Measurements from ENCODE around the gene ZDHHC11.
"Not testable (repeated sequence)": the region's sequence is repeated elsewhere in the genome, so short reads cannot be mapped to it uniquely, and the experiment has no call there.

Gene ZDHHC11

DNA sequence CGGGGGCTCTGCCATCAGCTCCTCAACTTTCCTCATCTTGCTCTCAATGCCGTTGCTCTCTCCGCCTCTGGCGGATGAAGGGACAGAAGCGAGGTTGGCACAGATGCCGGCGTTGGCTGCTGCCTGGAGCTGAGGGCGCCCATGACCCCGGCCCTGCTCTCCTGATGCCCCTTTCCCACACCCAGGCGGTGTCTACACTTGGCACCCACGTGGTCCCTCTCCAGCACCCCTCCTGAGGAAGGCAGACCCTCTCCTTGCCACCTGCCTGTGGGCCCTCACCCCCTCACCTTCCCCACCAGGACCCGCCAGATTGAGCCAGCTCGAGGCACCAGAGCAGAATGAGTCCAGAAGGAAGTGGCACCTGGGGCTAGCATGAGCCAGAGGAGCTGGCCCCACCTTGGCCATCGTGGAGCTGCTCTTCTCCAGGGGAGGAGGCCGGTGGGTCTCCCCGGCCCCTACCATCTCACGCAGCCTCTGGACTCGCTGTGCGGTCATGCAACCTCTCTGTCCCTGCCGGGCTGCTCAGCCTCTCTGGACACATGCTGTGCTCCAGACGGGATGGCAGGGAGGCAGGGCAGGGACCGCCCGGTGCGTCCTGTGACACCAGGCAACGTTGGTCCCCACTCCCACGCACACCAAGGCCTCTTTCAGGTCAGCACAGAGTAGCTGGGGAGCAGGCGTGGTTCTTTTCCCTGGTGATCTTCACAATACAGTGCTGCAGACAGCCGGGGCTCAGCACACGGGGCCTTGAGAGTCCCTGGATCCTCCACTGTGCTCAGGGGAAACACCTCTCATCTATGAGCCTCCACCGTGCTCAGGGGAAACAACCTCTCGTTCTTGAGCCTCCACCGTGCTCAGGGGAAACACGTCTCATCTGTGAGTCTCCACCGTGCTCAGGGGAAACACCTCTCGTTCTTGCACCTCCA, 4.8 kb downstream of the ZDHHC11 start:
- FAIRE-seq; DNase-seq (ENCODE audit: insufficient read length, low spot score): not testable (repeated sequence)

- DNase-seq (ENCODE audit: insufficient read length, low spot score); FAIRE-seq: not testable (repeated sequence)
Observed at GRCh38 chr5:845031-845675, 5.6 kb downstream of the ZDHHC11 start.

DNA sequence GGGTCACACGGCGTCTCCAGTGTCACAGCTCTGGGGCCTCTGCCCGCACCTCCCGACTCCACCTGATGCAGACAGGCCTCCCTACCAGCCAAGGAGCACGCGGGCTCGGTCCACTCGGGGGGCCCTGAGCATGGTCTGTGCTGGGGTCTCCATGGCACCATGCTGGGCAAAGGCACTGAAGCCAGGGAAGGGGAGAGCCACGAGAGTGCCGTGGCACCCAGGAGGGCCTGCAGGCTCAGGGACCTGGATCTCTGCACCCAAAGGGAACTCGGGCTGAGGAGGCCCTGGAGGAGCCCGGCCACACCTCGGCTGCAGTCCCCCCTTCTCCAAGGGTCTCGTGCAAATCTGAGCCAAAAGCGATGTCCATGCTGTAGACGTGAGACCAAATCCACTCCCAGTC, 6.4 kb downstream of the ZDHHC11 start:
- DNase-seq (ENCODE audit: insufficient read length, low spot score); FAIRE-seq: not testable (repeated sequence)

- not testable (repeated sequence) for DNase-seq (ENCODE audit: insufficient read length, low spot score); FAIRE-seq
Observed at GRCh38 chr5:843926-844325, 6.9 kb downstream of the ZDHHC11 start.

GRCh38 chr5:843371-843770, 7.4 kb downstream of the ZDHHC11 start:
- FAIRE-seq; DNase-seq (ENCODE audit: insufficient read length, low spot score): not testable (repeated sequence)

GRCh38 chr5:842402-843221, 8.2 kb downstream of the ZDHHC11 start:
- peak; percentile 65 for FAIRE-seq

DNA sequence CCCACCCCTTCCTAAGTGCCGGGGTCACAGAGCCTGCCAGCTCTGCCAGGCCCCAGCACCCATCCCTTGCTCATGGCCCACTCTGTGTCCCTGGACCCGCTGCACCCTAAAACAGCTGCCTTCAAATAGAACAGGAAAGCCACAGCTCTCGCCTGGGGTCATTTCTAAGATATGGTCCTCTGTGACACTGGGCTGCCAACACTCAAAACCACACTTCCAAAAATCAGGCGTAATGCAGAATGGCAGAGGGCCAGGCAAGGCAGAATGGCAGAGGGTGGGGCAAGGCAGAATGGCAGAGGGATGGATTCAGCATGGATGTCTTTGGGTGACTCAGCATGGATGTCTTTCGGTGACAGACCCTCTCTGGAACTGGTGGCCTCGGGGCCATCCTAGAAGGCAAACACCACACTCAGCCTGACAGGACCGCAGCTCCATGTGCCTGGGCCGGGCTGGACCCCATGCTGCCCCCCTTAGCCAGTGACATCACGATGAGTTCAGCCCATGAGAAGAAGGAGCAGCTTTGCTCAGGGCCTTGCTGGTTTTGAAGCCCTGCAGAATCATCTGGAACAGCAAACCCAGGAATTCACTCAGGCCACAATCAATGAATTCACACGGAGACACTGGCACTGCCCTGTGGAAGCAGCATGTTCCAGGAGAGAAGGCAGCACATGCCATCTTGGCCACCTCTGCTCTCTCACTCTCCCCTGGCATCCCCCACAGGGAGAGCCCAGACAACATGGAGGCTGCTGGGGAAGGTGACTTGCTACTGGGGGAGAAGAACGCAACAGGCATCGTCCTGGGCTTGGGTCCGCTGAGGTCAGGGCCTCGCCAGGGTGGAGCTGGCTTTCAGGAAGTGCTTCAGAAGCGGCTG, 9.0 kb downstream of the ZDHHC11 start:
- peak; percentile 21 for FAIRE-seq
- not testable (repeated sequence) for DNase-seq (ENCODE audit: insufficient read length, low spot score)

More at GRCh38 chr5:842402-843221, 8.2 kb downstream of the ZDHHC11 start:
- DNase-seq (ENCODE audit: insufficient read length, low spot score), result not testable (repeated sequence)

DNA sequence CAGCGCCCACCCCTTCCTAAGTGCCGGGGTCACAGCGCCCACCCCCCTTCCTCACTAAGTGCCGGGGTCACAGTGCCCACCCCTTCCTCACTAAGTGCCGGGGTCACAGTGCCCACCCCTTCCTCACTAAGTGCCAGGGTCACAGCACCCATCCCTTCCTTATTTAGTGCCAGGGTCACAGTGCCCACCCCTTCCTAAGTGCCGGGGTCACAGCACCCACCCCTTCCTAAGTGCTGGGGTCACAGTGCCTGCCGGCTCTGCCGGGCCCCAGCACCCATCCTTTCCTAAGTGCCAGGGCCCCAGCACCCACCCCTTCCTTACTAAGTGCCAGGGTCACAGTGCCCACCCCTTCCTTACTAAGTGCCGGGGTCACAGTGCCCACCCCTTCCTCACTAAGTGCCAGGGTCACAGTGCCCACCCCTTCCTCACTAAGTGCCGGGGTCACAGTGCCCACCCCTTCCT, 9.8 kb downstream of the ZDHHC11 start:
- not testable (repeated sequence) for DNase-seq (ENCODE audit: insufficient read length, low spot score); FAIRE-seq

- not testable (repeated sequence) for DNase-seq (ENCODE audit: insufficient read length, low spot score); FAIRE-seq
Observed at GRCh38 chr5:840118-840973, 10.4 kb downstream of the ZDHHC11 start.

GRCh38 chr5:838431-838851, 12.3 kb downstream of the ZDHHC11 start:
- FAIRE-seq, result not testable (repeated sequence)

DNA sequence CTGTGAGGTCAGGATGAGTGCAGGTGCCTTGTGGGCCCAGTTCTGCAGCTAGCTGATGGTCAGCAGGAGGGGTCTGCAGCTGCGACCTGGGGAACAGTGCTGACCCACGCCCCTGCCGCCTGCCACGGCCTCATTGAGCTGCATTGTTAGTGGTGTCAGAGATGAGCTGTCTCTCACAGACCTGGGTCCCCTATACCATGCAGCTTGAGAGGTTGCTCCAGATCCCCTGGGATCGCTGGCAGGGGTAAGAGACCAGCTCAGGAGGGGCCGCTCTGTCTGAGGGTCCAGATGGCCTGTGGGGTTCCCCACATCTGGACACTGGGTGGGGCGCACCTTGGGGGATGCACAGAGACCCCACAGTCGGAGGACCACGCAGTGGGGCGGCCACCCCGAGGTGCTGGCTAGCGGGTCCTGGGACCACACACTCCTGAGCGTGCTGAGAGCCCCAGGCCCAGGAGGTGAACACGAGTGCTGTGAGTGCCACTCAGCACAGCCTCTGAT, 13.1 kb downstream of the ZDHHC11 start:
- FAIRE-seq; DNase-seq (ENCODE audit: insufficient read length, low spot score): not testable (repeated sequence)

More at GRCh38 chr5:838431-838851, 12.3 kb downstream of the ZDHHC11 start:
- not testable (repeated sequence) for DNase-seq (ENCODE audit: insufficient read length, low spot score)

DNA sequence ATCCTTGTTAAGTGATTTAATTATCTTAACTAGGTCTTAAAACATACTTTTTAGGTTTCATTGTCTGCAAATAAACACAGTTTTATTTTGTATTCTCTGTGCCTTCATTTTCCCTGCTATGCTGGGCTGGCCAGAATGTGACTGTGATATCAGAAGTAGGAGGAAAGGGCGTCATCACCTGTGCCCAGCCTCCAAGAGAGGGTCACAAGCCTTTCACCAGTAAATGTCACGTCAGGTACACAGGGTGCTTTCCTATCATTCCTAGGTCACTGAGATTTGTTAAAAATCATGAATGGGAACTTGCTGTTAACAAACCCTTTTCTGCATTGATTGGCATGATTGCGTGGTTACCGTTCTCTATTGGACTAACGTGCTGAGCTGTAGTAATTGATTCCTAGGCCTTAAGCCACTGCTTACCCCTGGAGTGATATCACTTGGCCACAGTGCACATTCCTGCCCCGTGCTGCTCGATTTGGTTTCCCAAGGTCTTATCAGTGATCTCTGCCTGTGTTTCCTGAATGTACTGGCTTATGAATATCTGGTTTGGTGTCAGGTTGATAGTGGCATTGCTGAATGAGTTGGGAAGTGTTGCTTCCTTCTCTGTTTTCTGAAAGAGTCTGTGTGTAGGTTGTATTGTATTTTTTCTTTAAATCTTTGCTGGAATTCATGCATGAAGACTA, 14.7 kb downstream of the ZDHHC11 start:
- not testable (repeated sequence) for FAIRE-seq; DNase-seq (ENCODE audit: insufficient read length, low spot score)

DNA sequence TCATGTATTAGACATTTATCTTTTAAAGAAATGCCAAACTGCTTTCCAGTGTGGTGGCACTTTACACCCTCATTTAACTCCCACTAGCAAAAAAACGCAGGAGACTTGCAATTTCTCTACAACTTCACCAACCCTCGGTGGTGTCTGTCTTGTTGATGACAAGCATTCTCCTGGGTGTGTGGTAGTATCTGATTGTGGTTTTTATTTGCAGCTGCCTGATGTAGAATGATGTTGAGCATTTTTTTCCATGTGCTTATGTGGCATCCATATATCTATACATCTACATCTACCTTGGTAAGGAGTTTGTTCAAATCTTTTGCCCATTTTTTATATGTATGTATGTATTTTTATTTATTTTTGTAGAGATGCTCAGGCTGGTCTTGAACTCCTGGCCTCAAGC, 16.8 kb downstream of the ZDHHC11 start:
- not testable (repeated sequence) for FAIRE-seq

DNA sequence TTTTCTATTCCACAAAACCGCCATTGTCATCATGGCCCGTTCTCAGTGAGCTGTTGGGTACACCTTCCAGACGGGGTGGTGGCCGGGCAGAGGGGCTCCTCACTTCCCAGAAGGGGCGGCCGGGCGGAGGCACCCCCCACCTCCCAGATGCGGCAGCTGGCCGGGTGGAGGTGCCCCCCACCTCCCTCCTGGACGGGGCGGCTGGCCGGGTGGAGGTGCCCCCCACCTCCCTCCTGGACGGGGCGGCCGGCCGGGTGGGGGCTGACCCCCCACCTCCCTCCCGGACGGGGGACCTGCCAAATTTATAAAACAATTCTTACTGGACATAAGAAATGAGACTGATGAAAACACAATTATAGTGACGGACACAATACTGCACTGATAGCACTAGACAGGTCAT, 22.6 kb downstream of the ZDHHC11 start:
- FAIRE-seq; DNase-seq (ENCODE audit: insufficient read length, low spot score): not testable (repeated sequence)

More for the DNA sequence above, 16.8 kb downstream of the ZDHHC11 start:
- DNase-seq (ENCODE audit: insufficient read length, low spot score), result not testable (repeated sequence)

GRCh38 chr5:825544-825943, 25.2 kb downstream of the ZDHHC11 start:
- not testable (repeated sequence) for DNase-seq (ENCODE audit: insufficient read length, low spot score); FAIRE-seq

GRCh38 chr5:821504-821903, 29.3 kb downstream of the ZDHHC11 start:
- DNase-seq (ENCODE audit: insufficient read length, low spot score) (no peak), FAIRE-seq (no peak)

GRCh38 chr5:820245-820644, 30.5 kb downstream of the ZDHHC11 start:
- DNase-seq (ENCODE audit: insufficient read length, low spot score) (no peak), FAIRE-seq (no peak)

GRCh38 chr5:819078-819477, 31.7 kb downstream of the ZDHHC11 start:
- FAIRE-seq (no peak), DNase-seq (ENCODE audit: insufficient read length, low spot score) (no peak)
